ENCODE results near the gene UBL3. TPM values are rescaled to one million over a fixed set of nuclear protein-coding genes. Genes with fewer than 3 reads are reported as not detected.

UBL3 gene
- total RNA-seq, 1 donor from 2014 or later, result 23.0 TPM

- Histone ChIP-seq H3K4me3 (ENCODE audit: low read depth, low read length) (no peak overlapping the region), H3K36me3 (ENCODE audit: control insufficient read depth, insufficient read depth, low read length) (no peaks in the 10 kb centered on the region), H3K27me3 (ENCODE audit: control insufficient read depth, insufficient read depth, low read length) (no peaks in the 10 kb centered on the region)
- DNase-seq (ENCODE audit: low read depth), result no peak
- TF ChIP-seq, protein P1, sequence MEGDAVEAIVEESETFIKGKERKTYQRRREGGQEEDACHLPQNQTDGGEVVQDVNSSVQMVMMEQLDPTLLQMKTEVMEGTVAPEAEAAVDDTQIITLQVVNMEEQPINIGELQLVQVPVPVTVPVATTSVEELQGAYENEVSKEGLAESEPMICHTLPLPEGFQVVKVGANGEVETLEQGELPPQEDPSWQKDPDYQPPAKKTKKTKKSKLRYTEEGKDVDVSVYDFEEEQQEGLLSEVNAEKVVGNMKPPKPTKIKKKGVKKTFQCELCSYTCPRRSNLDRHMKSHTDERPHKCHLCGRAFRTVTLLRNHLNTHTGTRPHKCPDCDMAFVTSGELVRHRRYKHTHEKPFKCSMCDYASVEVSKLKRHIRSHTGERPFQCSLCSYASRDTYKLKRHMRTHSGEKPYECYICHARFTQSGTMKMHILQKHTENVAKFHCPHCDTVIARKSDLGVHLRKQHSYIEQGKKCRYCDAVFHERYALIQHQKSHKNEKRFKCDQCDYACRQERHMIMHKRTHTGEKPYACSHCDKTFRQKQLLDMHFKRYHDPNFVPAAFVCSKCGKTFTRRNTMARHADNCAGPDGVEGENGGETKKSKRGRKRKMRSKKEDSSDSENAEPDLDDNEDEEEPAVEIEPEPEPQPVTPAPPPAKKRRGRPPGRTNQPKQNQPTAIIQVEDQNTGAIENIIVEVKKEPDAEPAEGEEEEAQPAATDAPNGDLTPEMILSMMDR (IDR thresholded peaks at IDR 0.05; ENCODE audit: insufficient read depth, low read length, poor library complexity, severe bottlenecking), result no peak
Observed at GRCh38 chr13:29883941-29884518, 33.6 kb upstream of the UBL3 start.

GRCh38 chr13:29882076-29882475, 31.7 kb upstream of the UBL3 start:
- H3K27me3 ChIP-seq (ENCODE audit: control insufficient read depth, insufficient read depth, low read length), result no peaks in the 10 kb centered on the region
- TF ChIP-seq, protein P1 (IDR thresholded peaks at IDR 0.05; ENCODE audit: insufficient read depth, low read length, poor library complexity, severe bottlenecking), result no peak
- DNase-seq (ENCODE audit: low read depth), result no peak
- H3K36me3 ChIP-seq (ENCODE audit: control insufficient read depth, insufficient read depth, low read length), result no peaks in the 10 kb centered on the region
- no peak overlapping the region for H3K4me3 ChIP-seq (ENCODE audit: low read depth, low read length)

GRCh38 chr13:29878101-29878500, 27.7 kb upstream of the UBL3 start:
- no peak overlapping the region for H3K4me3 ChIP-seq (ENCODE audit: low read depth, low read length)
- H3K27me3 ChIP-seq (ENCODE audit: control insufficient read depth, insufficient read depth, low read length), result no peaks in the 10 kb centered on the region
- no peak for DNase-seq (ENCODE audit: low read depth)
- TF ChIP-seq, protein P1 (IDR thresholded peaks at IDR 0.05; ENCODE audit: insufficient read depth, low read length, poor library complexity, severe bottlenecking), result no peak
- no peaks in the 10 kb centered on the region for H3K36me3 ChIP-seq (ENCODE audit: control insufficient read depth, insufficient read depth, low read length)

- DNase-seq (ENCODE audit: low read depth), result no peak
- no peak overlapping the region for H3K4me3 ChIP-seq (ENCODE audit: low read depth, low read length)
- no peaks in the 10 kb centered on the region for H3K36me3 ChIP-seq (ENCODE audit: control insufficient read depth, insufficient read depth, low read length)
- TF ChIP-seq, protein P1 (IDR thresholded peaks at IDR 0.05; ENCODE audit: insufficient read depth, low read length, poor library complexity, severe bottlenecking), result no peak
- no peaks in the 10 kb centered on the region for H3K27me3 ChIP-seq (ENCODE audit: control insufficient read depth, insufficient read depth, low read length)
Observed at GRCh38 chr13:29877456-29878078, 27.1 kb upstream of the UBL3 start.

GRCh38 chr13:29875646-29876045, 25.2 kb upstream of the UBL3 start:
- H3K4me3 ChIP-seq (ENCODE audit: low read depth, low read length), result no peak overlapping the region
- no peaks in the 10 kb centered on the region for H3K36me3 ChIP-seq (ENCODE audit: control insufficient read depth, insufficient read depth, low read length)
- DNase-seq (ENCODE audit: low read depth), result no peak
- no peaks in the 10 kb centered on the region for H3K27me3 ChIP-seq (ENCODE audit: control insufficient read depth, insufficient read depth, low read length)
- TF ChIP-seq, protein P1 (IDR thresholded peaks at IDR 0.05; ENCODE audit: insufficient read depth, low read length, poor library complexity, severe bottlenecking), result no peak

DNA sequence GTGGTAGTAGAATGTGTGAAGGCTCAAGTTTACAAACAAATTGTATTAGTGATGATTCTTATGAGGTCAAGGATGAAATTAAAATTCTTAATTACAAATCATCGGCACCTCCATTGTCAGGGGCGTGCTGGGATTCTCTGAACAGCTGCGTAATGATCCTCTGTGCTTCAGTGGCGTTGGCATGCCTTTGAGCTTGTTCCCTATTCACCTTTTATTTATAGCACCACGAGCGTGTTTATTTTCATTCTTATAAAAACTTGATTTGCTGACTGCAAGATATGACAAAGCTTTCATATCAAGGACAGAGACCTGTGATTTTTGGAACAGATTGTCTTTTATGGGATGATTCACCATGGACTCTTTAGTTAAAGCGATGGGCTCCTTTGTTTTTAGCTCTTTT, 18.2 kb upstream of the UBL3 start:
- H3K4me3 ChIP-seq (ENCODE audit: low read depth, low read length), result no peak overlapping the region
- H3K36me3 ChIP-seq (ENCODE audit: control insufficient read depth, insufficient read depth, low read length), result no peaks in the 10 kb centered on the region
- TF ChIP-seq, protein P1 (IDR thresholded peaks at IDR 0.05; ENCODE audit: insufficient read depth, low read length, poor library complexity, severe bottlenecking), result no peak
- DNase-seq (ENCODE audit: low read depth), result no peak
- no peaks in the 10 kb centered on the region for H3K27me3 ChIP-seq (ENCODE audit: control insufficient read depth, insufficient read depth, low read length)

All from kidney epithelial cell (primary cell).